IMR-90 (cell line): Measurements from ENCODE around the gene RNPEP. TPM values are rescaled to one million over a fixed set of nuclear protein-coding genes. Genes with fewer than 3 reads are reported as not detected.

ENCODE experiments used
- ATAC-seq: fragments of 200-7000 bp; cut with Tn5 transposase; 2 replicates; pipeline ENCODE4 v1.9.1; 2020; ENCODE audit warnings: low read depth, mild to moderate bottlenecking, moderate library complexity
- BruUV-seq: library from RNA; stranded (reverse); fragments of 400-500 nt; replicated peaks from 2 replicates; lab custom pipeline; 2021; lab: Mats Ljungman, UMichigan
- CTCF ChIA-PET: fragments of 300-600 bp; formaldehyde crosslinking; extraction: SDS; loops from one replicate; lab custom pipeline; 2021; ENCODE audit warnings: antibody characterized with exemption; lab: Yijun Ruan, JAX
- POLR2A ChIA-PET: fragments of 300-600 bp; sonication (Branson Sonifier 250); formaldehyde crosslinking; loops from one replicate; lab custom pipeline; 2022; ENCODE audit warnings: antibody characterized with exemption; ENCODE audit not compliant: unreplicated experiment; lab: Charles Lee
- DNase-seq: peaks from one replicate; pipeline ENCODE4 v3.0.0; 2013
- H2AFZ ChIP-seq: replicated peaks from 2 replicates; pipeline ENCODE3; 2013; ENCODE audit warnings: low read length, mild to moderate bottlenecking; ENCODE audit not compliant: poor library complexity
- H2AK5ac ChIP-seq: 2 replicates; pipeline ENCODE4 v1.6.1; 2013; ENCODE audit warnings: low read depth, low read length, inconsistent platforms
- H2AK9ac ChIP-seq: replicated peaks from 2 replicates; pipeline ENCODE3; 2013; ENCODE audit warnings: mild to moderate bottlenecking, low read depth, low read length, moderate library complexity; ENCODE audit not compliant: poor library complexity
- H2BK120ac ChIP-seq: 2 replicates; pipeline ENCODE4 v1.6.1; 2013; ENCODE audit warnings: low read depth, low read length, inconsistent platforms
- H2BK15ac ChIP-seq: 3 replicates; pipeline ENCODE4 v1.6.1; 2013; ENCODE audit warnings: low read depth, low read length, inconsistent platforms
- H2BK20ac ChIP-seq: 2 replicates; pipeline ENCODE4 v1.6.1; 2013; ENCODE audit warnings: low read depth, mild to moderate bottlenecking, inconsistent platforms, low read length, moderate library complexity
- H2BK5ac ChIP-seq: 2 replicates; pipeline ENCODE4 v1.6.1; 2013; ENCODE audit warnings: mild to moderate bottlenecking, low read depth, low read length, inconsistent platforms; ENCODE audit not compliant: poor library complexity, severe bottlenecking
- H3K14ac ChIP-seq: replicated peaks from 2 replicates; pipeline ENCODE4 v1.6.1; 2013; ENCODE audit warnings: low read depth, low read length, inconsistent platforms
- H3K18ac ChIP-seq: 2 replicates; pipeline ENCODE4 v1.6.1; 2013; ENCODE audit warnings: low read depth, low read length, control low read depth
- H3K23ac ChIP-seq: 2 replicates; pipeline ENCODE4 v1.6.1; 2013; ENCODE audit warnings: low read depth, low read length, inconsistent platforms
- H3K27ac ChIP-seq: 2 replicates; pipeline ENCODE4 v1.5.1; 2013; ENCODE audit warnings: mild to moderate bottlenecking, control low read depth, low read length; ENCODE audit not compliant: insufficient read depth
- H3K27me3 ChIP-seq: 2 replicates; pipeline ENCODE4 v1.6.1; 2013; ENCODE audit warnings: low read length; ENCODE audit not compliant: control insufficient read depth, insufficient read depth
- H3K36me3 ChIP-seq: 2 replicates; pipeline ENCODE4 v1.6.1; 2013; ENCODE audit warnings: low read length, mixed read lengths; ENCODE audit not compliant: control insufficient read depth, insufficient read depth
- H3K4ac ChIP-seq: 2 replicates; pipeline ENCODE4 v1.6.1; 2013; ENCODE audit warnings: low read depth, low read length, inconsistent platforms
- H3K4me1 ChIP-seq: 2 replicates; pipeline ENCODE4 v1.6.1; 2013; ENCODE audit warnings: low read length, mixed read lengths; ENCODE audit not compliant: control insufficient read depth, insufficient read depth
- H3K4me2 ChIP-seq: 2 replicates; pipeline ENCODE4 v1.6.1; 2013; ENCODE audit warnings: low read depth, mild to moderate bottlenecking, control low read depth, low read length, moderate library complexity
- H3K4me3 ChIP-seq: 2 replicates; pipeline ENCODE4 v1.5.1; 2013; ENCODE audit warnings: low read depth, mild to moderate bottlenecking, control low read depth, low read length, moderate library complexity; ENCODE audit not compliant: insufficient read depth
- H3K56ac ChIP-seq: 2 replicates; pipeline ENCODE4 v1.6.1; 2013; ENCODE audit warnings: low read length, inconsistent platforms; ENCODE audit not compliant: insufficient read depth; ENCODE audit errors: extremely low read depth
- H3K79me1 ChIP-seq, 2 experiments: 2 replicates each; pipeline ENCODE4 v1.6.1; 2013; ENCODE audit warnings: low read length in 2 of 2, inconsistent platforms in 1 of 2, low read depth in 1 of 2
- H3K9ac ChIP-seq: 2 replicates; pipeline ENCODE4 v1.6.1; 2013; ENCODE audit warnings: low read depth, low read length, control low read depth
- H3K9me1 ChIP-seq: 2 replicates; pipeline ENCODE4 v1.6.1; 2013; ENCODE audit warnings: low read length, inconsistent platforms; ENCODE audit not compliant: insufficient read depth
- H3K9me3 ChIP-seq: 2 replicates; pipeline ENCODE4 v1.6.1; 2013; ENCODE audit warnings: low read length; ENCODE audit not compliant: control insufficient read depth, insufficient read depth
- H4K20me1 ChIP-seq: 2 replicates; pipeline ENCODE4 v1.6.1; 2013; ENCODE audit warnings: low read length, inconsistent platforms; ENCODE audit not compliant: insufficient read depth
- H4K5ac ChIP-seq: 2 replicates; pipeline ENCODE4 v1.6.1; 2013; ENCODE audit warnings: mild to moderate bottlenecking, low read depth, low read length, control low read depth
- H4K8ac ChIP-seq, 2 experiments: 2 replicates each; pipeline ENCODE4 v1.6.1; 2013; ENCODE audit warnings: low read depth in 2 of 2, low read length in 2 of 2, control low read depth in 1 of 2, inconsistent platforms in 1 of 2
- H4K91ac ChIP-seq: 2 replicates; pipeline ENCODE4 v1.6.1; 2013; ENCODE audit warnings: low read depth, low read length, inconsistent platforms; ENCODE audit not compliant: insufficient read depth
- BHLHE40 ChIP-seq: fragments of 150-350 bp; IDR thresholded peaks from 2 replicates; pipeline ENCODE4 v1.6.1; 2016; ENCODE audit warnings: mild to moderate bottlenecking, low read depth, low read length
- CEBPB ChIP-seq: IDR thresholded peaks from 2 replicates; pipeline ENCODE4 v1.6.1; 2012; ENCODE audit warnings: low read depth, low read length, improper control_type of control experiment
- CHD1 ChIP-seq: IDR thresholded peaks from 2 replicates; pipeline ENCODE4 v1.6.1; 2012; ENCODE audit warnings: low read depth, low read length, improper control_type of control experiment
- CTCF ChIP-seq: conservative IDR thresholded peaks from 2 replicates; pipeline ENCODE4 v1.5.1; 2012; ENCODE audit warnings: mild to moderate bottlenecking, low read depth, low read length, improper control_type of control experiment
- ELK1 ChIP-seq: fragments of 150-350 bp; IDR thresholded peaks from 2 replicates; pipeline ENCODE4 v1.6.1; 2016; ENCODE audit warnings: low read depth, mild to moderate bottlenecking, low read length, moderate library complexity, borderline replicate concordance
- FOS ChIP-seq: fragments of 150-350 bp; IDR thresholded peaks from 2 replicates; pipeline ENCODE4 v1.6.1; 2016; ENCODE audit warnings: low read depth, low read length
- MAFK ChIP-seq: IDR thresholded peaks from 2 replicates; pipeline ENCODE4 v1.6.1; 2012; ENCODE audit warnings: low read depth, low read length, improper control_type of control experiment
- MXI1 ChIP-seq: IDR thresholded peaks from 2 replicates; pipeline ENCODE4 v1.6.1; 2012; ENCODE audit warnings: low read depth, mild to moderate bottlenecking, low read length, moderate library complexity, borderline replicate concordance
- NFE2L2 ChIP-seq: fragments of 150-350 bp; IDR thresholded peaks from 2 replicates; pipeline ENCODE4 v1.6.1; 2016; ENCODE audit warnings: low read depth, mild to moderate bottlenecking, low read length
- POLR2A ChIP-seq: IDR thresholded peaks from 2 replicates; pipeline ENCODE4 v1.6.1; 2012; ENCODE audit warnings: mild to moderate bottlenecking, low read depth, low read length
- RAD21 ChIP-seq: IDR thresholded peaks from 2 replicates; pipeline ENCODE4 v1.6.1; 2012; ENCODE audit warnings: low read length, improper control_type of control experiment
- RCOR1 ChIP-seq: IDR thresholded peaks from 2 replicates; pipeline ENCODE4 v1.6.1; 2012; ENCODE audit warnings: mild to moderate bottlenecking, low read length, improper control_type of control experiment; ENCODE audit not compliant: insufficient replicate concordance
- RFX5 ChIP-seq: IDR thresholded peaks from 2 replicates; pipeline ENCODE4 v1.8.0; 2012; ENCODE audit warnings: low read depth, mild to moderate bottlenecking, low read length, moderate library complexity
- SMC3 ChIP-seq: fragments of 150-350 bp; IDR thresholded peaks from 2 replicates; pipeline ENCODE4 v1.6.1; 2016; ENCODE audit warnings: low read depth, mild to moderate bottlenecking, antibody characterized with exemption, low read length, moderate library complexity
- USF2 ChIP-seq: fragments of 150-350 bp; IDR thresholded peaks from 2 replicates; pipeline ENCODE4 v1.6.1; 2017; ENCODE audit warnings: mild to moderate bottlenecking, antibody characterized with exemption, low read length, low read depth
- WGBS, 2 experiments: methylation state at CpG; one replicate each; pipeline versions ENCODE4 v1.1.5 to v1.1.7; 2013; ENCODE audit warnings: missing lambda C conversion rate in 2 of 2; ENCODE audit not compliant: insufficient read length in 1 of 2; ENCODE audit errors: extremely low coverage in 2 of 2; 5-methylcytosine and 5-hydroxymethylcytosine counted together
- dilution Hi-C: fragments of 300-500 bp; cut with HindIII; formaldehyde crosslinking; loops from one replicate; pipeline ENCODE4 v1.14.3; 2018; ENCODE audit warnings: low sequenced_read_pairs; ENCODE audit not compliant: unreplicated experiment
- in situ Hi-C: fragments of 300-500 bp; cut with MboI; formaldehyde crosslinking; loops from 3 replicates; pipeline ENCODE4 v1.14.3; 2019; ENCODE audit warnings: low sequenced_read_pairs, inconsistent platforms, mixed read lengths
- intact Hi-C: fragments of 100-400 bp; cut with micrococcal nuclease; formaldehyde crosslinking; loops from 2 replicates; pipeline ENCODE4 v1.10.0; 2022
- polyA plus RNA-seq, 3 experiments: library from polyadenylated mRNA; depleted of rRNA; stranded (reverse); fragments of >200 nt; gene quantifications; 2 replicates each; pipeline ENCODE4 v1.2.3, GENCODE V29; 2012; ENCODE audit warnings: low replicate concordance in 1 of 3
- total RNA-seq: library from RNA; depleted of rRNA; stranded (reverse); fragments of >200 nt; gene quantifications from 2 replicates; pipeline ENCODE4 v1.2.3, GENCODE V29; 2012

The RNPEP gene
- total and polyA plus RNA-seq, 2 of the 4 experiments (the other 2 are of a cell fraction): 49.8 to 75.4 TPM

GRCh38 chr1:202007805-202008489 lies 25.5 kb downstream of the RNPEP start:
- no peak for ATAC-seq
- H2BK20ac ChIP-seq: no peak overlapping the region
- BruUV-seq: no TSS peak
- in situ Hi-C loops (no loop called here), dilution Hi-C loops (no loop called here), intact Hi-C loops (loop anchor here (5.0 kb wide), 1 partner anchor 129 kb away; no protein-coding TSS in a partner anchor)
- H2BK5ac ChIP-seq: no peak overlapping the region
- no peak overlapping the region for H4K5ac ChIP-seq
- no peak overlapping the region for H3K9ac ChIP-seq
- no peak overlapping the region for H2BK120ac ChIP-seq
- no peak overlapping the region for H3K4me2 ChIP-seq
- no peak overlapping the region for H3K14ac ChIP-seq
- no peaks in the 10 kb centered on the region; the same call in 1 of the 2 replicates for H3K9me1 ChIP-seq
- no peak for DNase-seq
- H4K91ac ChIP-seq: no peak overlapping the region
- no peak overlapping the region for H3K56ac ChIP-seq
- H3K27me3 ChIP-seq: 0 out of 2 replicates have a peak, but pooled peaks cover 2% of the 10 kb centered on the region
- H4K20me1 ChIP-seq: no peaks in the 10 kb centered on the region
- CTCF ChIA-PET: interaction anchor here (0.7 to 1.4 kb wide), 2 partner anchors 111 to 112 kb away, joined by 3 to 4 read pairs; no protein-coding TSS in a partner anchor
- H2AK9ac ChIP-seq: no peak overlapping the region
- no peak overlapping the region for H3K4me3 ChIP-seq
- no peaks in the 10 kb centered on the region for H3K79me1 ChIP-seq
- peaks cover 26% of the 10 kb centered on the region for H3K36me3 ChIP-seq
- no peak overlapping the region for H4K8ac ChIP-seq
- peaks cover 2% of the 10 kb centered on the region; the same call in 1 of the 2 replicates for H3K4me1 ChIP-seq
- H2BK15ac ChIP-seq: no peak overlapping the region
- no peak overlapping the region for H3K4ac ChIP-seq
- peak overlapping the region; percentile 21 for H2AFZ ChIP-seq
- H3K9me3 ChIP-seq: no peaks in the 10 kb centered on the region
- no peak overlapping the region for H3K27ac ChIP-seq
- POLR2A ChIA-PET: no interaction called here
- no peak overlapping the region for H3K23ac ChIP-seq
- no peak overlapping the region for H3K18ac ChIP-seq
- no CpG with 5 or more reads among the region's 11 CpGs for WGBS, 2 experiments
- no peak overlapping the region for H2AK5ac ChIP-seq
- TF ChIP-seq CTCF (no peak), CHD1 (no peak), RCOR1 (no peak), ELK1 (no peak), BHLHE40 (no peak), USF2 (no peak), MAFK (no peak), NFE2L2 (no peak), MXI1 (no peak), SMC3 (no peak), CEBPB (no peak), POLR2A (no peak), RFX5 (no peak), FOS (no peak), RAD21 (no peak)
